ENCODE measurements around the gene MLIP.
"Not testable (repeated sequence)": the region's sequence is repeated elsewhere in the genome, so short reads cannot be mapped to it uniquely, and the experiment has no call there.

The MLIP gene

GRCh38 chr6:54111341-54112045 lies at the start of gene MLIP:
TSS of gene MLIP (plus strand) at chr6:54111443. CDS start at chr6:54111480, 37 bp downstream.
- DNase-seq (ENCODE audit: low read depth) = no peak

GRCh38 chr6:54063228-54063539 lies 48.1 kb upstream of the MLIP start:
- DNase-seq (ENCODE audit: low read depth) = no peak

- no peak for DNase-seq (ENCODE audit: low read depth)
Measured at GRCh38 chr6:54068694-54069093, 42.5 kb upstream of the MLIP start.

- DNase-seq (ENCODE audit: low read depth) = no peak
Measured at GRCh38 chr6:54070025-54070424, 41.2 kb upstream of the MLIP start.

GRCh38 chr6:54071821-54072340 lies 39.4 kb upstream of the MLIP start:
- no peak for DNase-seq (ENCODE audit: low read depth)

- no peak for DNase-seq (ENCODE audit: low read depth)
Measured at GRCh38 chr6:54072635-54073313, 38.5 kb upstream of the MLIP start.

- DNase-seq (ENCODE audit: low read depth) = no peak
Measured at GRCh38 chr6:54073487-54073886, 37.8 kb upstream of the MLIP start.

GRCh38 chr6:54074109-54074508 lies 37.1 kb upstream of the MLIP start:
- no peak for DNase-seq (ENCODE audit: low read depth)

- no peak for DNase-seq (ENCODE audit: low read depth)
Measured at GRCh38 chr6:54074578-54075195, 36.6 kb upstream of the MLIP start.

GRCh38 chr6:54076159-54076789 lies 35.0 kb upstream of the MLIP start:
- DNase-seq (ENCODE audit: low read depth) = no peak

GRCh38 chr6:54081499-54081898 lies 29.7 kb upstream of the MLIP start:
- DNase-seq (ENCODE audit: low read depth) = not testable (repeated sequence)

GRCh38 chr6:54083287-54083686 lies 28.0 kb upstream of the MLIP start:
- DNase-seq (ENCODE audit: low read depth) = no peak

- DNase-seq (ENCODE audit: low read depth) = no peak
Measured at GRCh38 chr6:54084231-54084630, 27.0 kb upstream of the MLIP start.

- no peak for DNase-seq (ENCODE audit: low read depth)
Measured at GRCh38 chr6:54085047-54085446, 26.2 kb upstream of the MLIP start.

GRCh38 chr6:54085541-54085940 lies 25.7 kb upstream of the MLIP start:
- no peak for DNase-seq (ENCODE audit: low read depth)

GRCh38 chr6:54086439-54086838 lies 24.8 kb upstream of the MLIP start:
- no peak for DNase-seq (ENCODE audit: low read depth)

- no peak for DNase-seq (ENCODE audit: low read depth)
Measured at GRCh38 chr6:54087721-54088120, 23.5 kb upstream of the MLIP start.

- no peak for DNase-seq (ENCODE audit: low read depth)
Measured at GRCh38 chr6:54093326-54093948, 17.8 kb upstream of the MLIP start.

GRCh38 chr6:54094293-54094692 lies 16.9 kb upstream of the MLIP start:
- DNase-seq (ENCODE audit: low read depth) = no peak

- no peak for DNase-seq (ENCODE audit: low read depth)
Measured at GRCh38 chr6:54094786-54095185, 16.5 kb upstream of the MLIP start.

GRCh38 chr6:54095723-54096122 lies 15.5 kb upstream of the MLIP start:
- DNase-seq (ENCODE audit: low read depth) = no peak

GRCh38 chr6:54096811-54097210 lies 14.4 kb upstream of the MLIP start:
- no peak for DNase-seq (ENCODE audit: low read depth)

All from activated T-helper 9 cell treated with anti-CD3 and anti-CD28 coated beads, Interleukin-2, amount 50 U/mL, for 16 hours (primary cell).